ENCODE data around the gene YWHAE. TPM values are rescaled to one million over a fixed set of nuclear protein-coding genes. Genes with fewer than 3 reads are reported as not detected.

The YWHAE gene
- total RNA-seq, 1 experiment from 2014 or later: 537 TPM

DNA sequence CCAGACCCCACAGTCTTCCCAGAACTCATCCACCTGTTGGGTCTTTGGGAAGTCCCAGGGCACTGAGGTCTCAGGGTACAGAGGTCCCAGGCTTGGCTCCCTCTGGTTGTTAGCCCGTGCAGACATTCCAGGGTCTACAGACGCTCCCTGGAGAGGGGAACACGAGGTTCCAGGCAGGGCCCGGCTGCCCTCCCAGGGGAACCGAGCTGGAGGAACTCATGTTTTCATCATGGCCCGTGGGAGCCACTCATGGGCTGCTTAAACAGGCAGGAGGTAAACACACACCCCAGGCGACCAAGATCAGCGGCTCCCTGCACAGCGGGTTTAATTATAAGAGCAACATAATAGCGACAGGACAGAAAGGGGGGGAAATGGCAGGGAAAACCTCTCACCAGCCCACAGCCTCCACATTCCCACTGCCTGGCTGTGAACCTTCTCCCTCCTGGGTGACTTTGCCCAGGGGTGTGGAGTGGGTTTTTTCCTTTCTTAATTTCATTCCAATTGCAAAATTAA, 84.1 kb downstream of the YWHAE start:
- TF ChIP-seq SIN3A (IDR thresholded peaks at IDR 0.05; ENCODE audit: borderline replicate concordance, insufficient read depth, low read depth, low read length) (no peak), CTCF (IDR thresholded peaks at IDR 0.05) (no peak), POLR2AphosphoS5 (IDR thresholded peaks at IDR 0.05; ENCODE audit: low read depth, low read length) (no peak), REST (IDR thresholded peaks at IDR 0.05; ENCODE audit: insufficient read depth in 1 of 2, low read depth in 2 of 2, low read length in 1 of 2) (no peak), TCF7L2 (IDR thresholded peaks at IDR 0.05; ENCODE audit: low read depth, low read length) (no peak)
- no TSS peak for BruUV-seq (replicated peaks)
- Histone ChIP-seq H3K4me1 (ENCODE audit: control insufficient read depth, insufficient read depth, low read length) (no peaks in the 10 kb centered on the region), H3K4me3 (ENCODE audit: low read depth in 2 of 2, low read length in 2 of 2) (no peak overlapping the region), H3K27ac (ENCODE audit: low read length) (no peak overlapping the region), H3K36me3 (ENCODE audit: control insufficient read depth, insufficient read depth, low read length) (no peaks in the 10 kb centered on the region), H3K27me3 (ENCODE audit: control insufficient read depth, insufficient read depth, low read length) (no peaks in the 10 kb centered on the region; the same call in 1 of the 2 replicates), H3K9me3 (ENCODE audit: control insufficient read depth, insufficient read depth, low read depth, low read length) (no peaks in the 10 kb centered on the region)
- in situ Hi-C loops (cut with HindIII; ENCODE audit: low pct_unique_long_range_greater_than_20kb, low sequenced_read_pairs) (no loop called here), intact Hi-C loops (cut with micrococcal nuclease; ENCODE audit: unreplicated experiment) (no loop called here)
- POLR2A ChIA-PET: no interaction called here
- no peak for ATAC-seq
- no peak for DNase-seq (ENCODE audit: low read depth, low spot score)
- CTCF ChIA-PET: interaction anchor here (0.7 to 1.6 kb wide), 2 partner anchors 16 to 17 kb away, joined by 4 read pairs; no protein-coding TSS in a partner anchor

DNA sequence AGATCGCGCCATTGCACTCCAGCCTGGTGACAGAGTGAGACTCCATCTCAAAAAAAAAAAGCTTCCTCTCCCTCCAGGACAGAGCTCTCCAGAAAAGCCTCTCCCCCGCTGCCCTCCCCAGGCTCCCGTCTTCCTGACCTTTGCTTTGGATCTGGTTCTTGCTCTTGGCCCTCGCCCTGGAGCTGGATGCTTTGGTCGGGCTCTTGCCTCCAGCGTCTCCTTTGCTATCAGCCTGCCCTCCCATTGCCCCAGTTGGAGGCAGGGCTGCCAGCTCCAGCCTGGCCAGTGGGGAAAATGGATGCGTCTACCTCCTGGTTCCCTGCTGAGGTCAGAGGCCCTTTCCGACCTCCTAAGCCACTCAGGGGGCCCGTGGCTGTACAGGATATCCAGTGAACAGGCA, 84.6 kb downstream of the YWHAE start:
- BruUV-seq (replicated peaks): no TSS peak
- DNase-seq (ENCODE audit: low read depth, low spot score) (no peak), ATAC-seq (no peak)
- intact Hi-C loops (cut with micrococcal nuclease; ENCODE audit: unreplicated experiment): no loop called here
- in situ Hi-C loops (cut with HindIII; ENCODE audit: low pct_unique_long_range_greater_than_20kb, low sequenced_read_pairs): no loop called here
- TF ChIP-seq SIN3A (IDR thresholded peaks at IDR 0.05; ENCODE audit: borderline replicate concordance, insufficient read depth, low read depth, low read length): no peak
- TF ChIP-seq CTCF (IDR thresholded peaks at IDR 0.05): no peak
- TF ChIP-seq TCF7L2 (IDR thresholded peaks at IDR 0.05; ENCODE audit: low read depth, low read length): no peak
- no peak for TF ChIP-seq REST (IDR thresholded peaks at IDR 0.05; ENCODE audit: insufficient read depth in 1 of 2, low read depth in 2 of 2, low read length in 1 of 2)
- no peak for TF ChIP-seq POLR2AphosphoS5 (IDR thresholded peaks at IDR 0.05; ENCODE audit: low read depth, low read length)
- Histone ChIP-seq H3K9me3 (ENCODE audit: control insufficient read depth, insufficient read depth, low read depth, low read length) (no peaks in the 10 kb centered on the region), H3K4me3 (ENCODE audit: low read depth in 2 of 2, low read length in 2 of 2) (no peak overlapping the region), H3K4me1 (ENCODE audit: control insufficient read depth, insufficient read depth, low read length) (no peaks in the 10 kb centered on the region), H3K36me3 (ENCODE audit: control insufficient read depth, insufficient read depth, low read length) (no peaks in the 10 kb centered on the region), H3K27ac (ENCODE audit: low read length) (no peak overlapping the region), H3K27me3 (ENCODE audit: control insufficient read depth, insufficient read depth, low read length) (no peaks in the 10 kb centered on the region; the same call in 1 of the 2 replicates)
- CTCF ChIA-PET: interaction anchor here (0.7 kb wide), 1 partner anchor 16 kb away, joined by 4 read pairs; no protein-coding TSS in a partner anchor
- POLR2A ChIA-PET: no interaction called here

All from Panc1 (cell line).